ENCODE measurements around the gene RHOBTB1.
"Not testable (repeated sequence)": the region's sequence is repeated elsewhere in the genome, so short reads cannot be mapped to it uniquely, and the experiment has no call there.

The RHOBTB1 gene

DNA sequence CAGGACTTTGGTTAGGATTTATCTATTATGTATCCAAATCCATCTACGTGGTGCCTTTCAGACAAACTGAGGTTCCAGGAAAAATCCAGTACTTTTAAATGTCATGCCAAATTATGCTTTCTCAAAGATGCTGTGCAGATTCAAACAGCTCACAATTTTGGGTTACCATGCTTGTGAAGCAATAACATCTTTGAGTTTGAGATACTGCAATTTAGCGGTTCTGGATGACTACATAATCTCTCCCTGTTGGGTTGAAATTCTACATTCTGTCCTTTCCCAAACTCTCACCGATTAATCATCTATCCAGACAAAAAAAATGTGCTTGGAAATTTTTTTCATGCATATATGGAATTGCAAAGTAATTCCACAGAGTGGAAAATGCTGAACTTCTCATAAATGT lies 3.5 kb downstream of the RHOBTB1 start:
- DNase-seq: no peak

DNA sequence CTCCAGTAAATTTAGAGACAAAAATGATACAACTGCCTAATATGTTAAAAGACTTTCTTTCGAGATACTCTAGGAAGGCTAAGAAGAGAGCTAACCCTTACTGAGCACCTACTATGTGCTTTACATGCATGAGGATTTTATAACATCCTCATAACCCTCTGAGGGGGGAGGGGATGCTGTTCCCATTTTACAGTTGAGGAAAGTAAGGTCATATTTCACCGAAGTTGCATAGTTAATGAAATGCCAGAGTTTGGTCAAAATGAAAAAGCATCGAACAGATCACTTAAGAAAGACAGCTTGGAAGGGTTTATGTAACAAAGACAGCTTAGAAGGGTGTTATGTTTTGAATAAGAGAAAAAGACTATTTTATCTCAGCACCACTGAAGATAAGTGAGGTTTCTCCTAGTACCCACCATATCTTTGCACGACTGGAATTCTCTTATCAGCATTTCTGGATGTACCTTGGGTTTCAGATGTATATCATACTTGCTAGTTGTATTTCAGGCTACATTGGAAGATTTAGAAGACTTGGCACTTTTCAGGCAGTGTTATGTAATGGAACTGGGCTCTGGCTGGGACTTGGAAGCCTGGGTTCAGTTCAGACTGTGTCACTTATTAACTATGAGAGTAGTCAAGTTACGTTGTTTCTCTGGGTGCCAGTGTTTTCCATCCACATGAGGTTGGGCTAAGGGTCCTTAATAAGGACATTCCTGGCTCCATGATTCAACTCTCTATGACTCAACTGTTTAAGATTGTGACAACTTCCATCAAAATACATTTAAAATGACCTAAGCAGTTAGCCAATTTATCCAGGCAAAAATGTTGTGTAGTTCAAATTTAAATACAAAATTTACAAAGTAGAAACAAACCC lies 6.0 kb downstream of the RHOBTB1 start:
- no peak for DNase-seq

DNA sequence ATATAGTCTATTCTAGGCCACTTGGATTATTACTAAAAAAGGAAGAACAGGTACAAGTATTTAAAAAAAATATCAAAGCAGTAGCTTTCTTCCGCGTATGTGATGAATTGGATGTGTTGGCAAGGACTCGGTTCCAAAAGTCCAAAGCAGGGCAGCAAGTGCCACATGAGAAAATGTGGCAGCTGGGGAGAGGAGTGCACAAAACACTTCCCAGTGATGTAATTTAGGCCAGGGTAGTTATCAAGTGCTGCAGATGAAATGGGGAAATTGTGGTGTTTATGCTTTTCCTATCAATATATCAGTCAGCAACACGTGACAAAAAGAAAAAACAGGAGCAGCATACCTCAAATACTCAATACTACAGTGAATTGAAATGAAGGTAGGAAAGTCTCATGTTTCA lies 7.0 kb downstream of the RHOBTB1 start:
- DNase-seq: no peak

DNA sequence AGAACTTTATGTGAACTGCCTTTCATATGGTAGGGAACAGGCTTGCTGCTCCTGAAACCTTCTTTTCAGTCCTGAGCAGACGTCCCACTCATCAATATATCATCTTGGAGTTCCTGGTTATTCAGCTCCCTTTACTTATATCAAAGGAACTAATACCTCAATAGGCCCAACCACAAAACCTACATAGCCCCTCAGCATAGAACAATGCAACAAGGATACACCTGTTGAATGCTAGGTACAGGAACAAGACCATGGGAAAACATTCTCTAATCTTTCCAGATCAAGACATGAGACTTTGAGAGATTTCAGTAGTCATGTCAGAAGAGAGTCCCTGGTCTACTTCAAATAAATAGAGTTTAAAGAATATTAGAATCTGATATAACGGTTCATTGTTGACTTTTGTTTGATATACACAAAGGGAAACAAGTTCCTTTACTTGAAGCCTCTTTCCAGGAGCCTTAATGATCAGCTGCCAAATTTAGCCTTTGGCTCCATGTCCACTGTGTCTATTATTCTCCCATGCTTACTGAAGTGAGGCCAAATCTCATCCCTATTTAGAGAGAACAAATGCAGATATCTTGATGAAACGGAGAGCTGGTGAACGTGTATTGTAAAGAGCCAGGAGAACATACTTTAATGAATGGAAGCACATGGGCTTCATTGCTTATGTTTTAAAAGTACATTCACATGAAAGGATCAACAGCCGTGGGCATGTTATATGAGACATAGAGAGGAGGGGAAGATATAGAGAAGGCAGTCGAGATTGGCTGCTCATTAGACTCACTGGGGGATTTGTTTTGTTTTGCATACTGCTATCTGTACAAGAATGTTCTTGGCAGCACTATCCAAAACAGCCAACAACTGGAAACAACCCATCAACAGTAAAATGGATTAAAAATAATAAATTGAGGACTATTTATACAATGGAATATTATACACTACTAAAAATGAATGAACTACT lies 9.5 kb downstream of the RHOBTB1 start:
- DNase-seq: no peak

DNA sequence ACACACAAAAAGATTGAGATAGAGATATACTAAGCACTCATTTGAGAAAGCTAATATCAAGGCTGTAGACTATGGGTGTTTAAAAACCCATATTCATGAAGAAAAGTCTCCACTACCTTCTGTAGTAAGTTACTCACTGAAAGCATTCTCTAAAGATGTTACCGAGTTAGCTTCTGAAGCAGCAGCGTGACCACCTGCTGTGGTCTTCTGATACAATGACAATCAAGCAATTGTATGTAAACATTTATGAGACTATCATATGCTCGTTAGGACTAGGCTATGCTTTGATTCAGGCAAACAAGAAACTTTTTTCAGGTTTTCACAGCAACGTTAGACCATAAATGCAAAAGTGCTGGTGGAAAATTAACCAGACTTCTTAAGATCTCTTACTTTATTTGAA lies 11.2 kb downstream of the RHOBTB1 start:
- DNase-seq: no peak

DNA sequence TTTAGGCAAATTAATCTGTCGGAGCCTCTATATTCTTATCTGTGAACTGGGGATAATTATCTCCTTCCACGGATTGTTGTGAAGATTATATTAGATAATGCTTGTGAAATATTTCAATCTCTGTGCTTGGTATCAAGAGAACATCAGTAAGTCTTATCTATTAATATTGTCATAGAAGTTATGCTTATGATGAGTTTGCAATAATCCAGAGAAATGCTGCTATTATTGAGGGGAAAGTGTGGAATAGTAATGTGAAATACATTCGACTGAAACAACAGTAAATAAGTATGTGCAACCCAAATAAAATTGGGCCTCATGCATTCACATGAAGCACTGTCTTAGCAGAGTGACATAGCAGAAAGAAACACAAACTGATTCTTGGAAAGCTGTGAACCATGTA lies 13.7 kb downstream of the RHOBTB1 start:
- DNase-seq: no peak

DNA sequence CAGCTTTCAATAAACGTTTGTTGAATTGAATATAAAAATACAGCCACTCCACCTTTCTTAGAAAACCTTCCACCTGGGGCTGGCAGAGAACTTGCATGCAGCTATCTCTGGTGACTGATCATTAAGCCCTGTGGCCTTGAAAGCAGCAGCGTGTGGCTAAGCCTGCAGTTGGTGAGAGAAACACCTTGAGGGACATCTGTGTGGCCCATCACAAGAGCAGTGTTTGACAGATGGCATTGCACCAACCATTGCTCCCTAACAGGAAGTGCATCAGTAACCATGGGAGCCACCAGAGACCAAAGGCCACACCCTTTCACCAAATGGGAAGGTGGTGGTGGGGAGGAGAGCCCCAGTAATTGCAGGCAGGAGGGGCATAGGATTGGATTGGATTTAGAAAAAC lies 22.4 kb downstream of the RHOBTB1 start:
- no peak for DNase-seq

DNA sequence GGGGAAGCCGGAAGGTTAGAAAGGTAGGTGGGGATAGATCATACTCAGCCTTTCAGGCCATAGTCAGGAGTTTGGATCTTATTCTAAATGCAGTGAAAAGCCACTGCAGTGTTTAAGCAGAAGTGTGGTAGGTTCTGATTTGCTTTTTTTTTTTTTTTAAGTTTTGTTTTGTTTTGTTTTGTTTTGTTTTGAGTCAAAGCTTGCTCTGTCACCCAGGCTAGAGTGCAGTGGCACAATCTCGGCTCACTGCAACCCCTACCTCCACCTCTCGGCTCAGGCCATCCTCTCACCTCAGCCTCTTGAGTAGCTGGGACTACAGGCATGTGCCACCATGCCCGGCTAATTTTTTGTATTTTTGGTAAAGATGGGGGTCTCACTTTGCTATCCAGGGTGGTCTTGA lies 23.5 kb downstream of the RHOBTB1 start:
- no peak for DNase-seq

DNA sequence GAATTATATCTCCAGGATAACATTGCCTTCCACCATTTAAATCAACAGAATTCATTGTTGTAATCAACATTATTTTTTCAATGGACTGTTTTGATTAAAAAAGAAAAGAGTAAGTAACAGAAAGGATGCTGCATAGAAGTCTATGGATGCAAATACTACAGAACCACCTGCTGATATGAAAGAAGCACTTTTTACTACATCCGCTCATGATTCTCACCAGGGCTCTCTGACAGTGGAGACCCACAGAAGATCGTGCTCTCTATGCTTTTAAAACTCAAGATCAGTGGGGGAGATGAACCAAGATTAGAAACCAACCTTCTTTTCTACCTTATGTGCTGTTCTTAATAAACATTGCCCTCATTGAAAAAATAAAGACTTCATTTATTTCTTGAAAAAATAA lies 24.4 kb downstream of the RHOBTB1 start:
- no peak for DNase-seq

DNA sequence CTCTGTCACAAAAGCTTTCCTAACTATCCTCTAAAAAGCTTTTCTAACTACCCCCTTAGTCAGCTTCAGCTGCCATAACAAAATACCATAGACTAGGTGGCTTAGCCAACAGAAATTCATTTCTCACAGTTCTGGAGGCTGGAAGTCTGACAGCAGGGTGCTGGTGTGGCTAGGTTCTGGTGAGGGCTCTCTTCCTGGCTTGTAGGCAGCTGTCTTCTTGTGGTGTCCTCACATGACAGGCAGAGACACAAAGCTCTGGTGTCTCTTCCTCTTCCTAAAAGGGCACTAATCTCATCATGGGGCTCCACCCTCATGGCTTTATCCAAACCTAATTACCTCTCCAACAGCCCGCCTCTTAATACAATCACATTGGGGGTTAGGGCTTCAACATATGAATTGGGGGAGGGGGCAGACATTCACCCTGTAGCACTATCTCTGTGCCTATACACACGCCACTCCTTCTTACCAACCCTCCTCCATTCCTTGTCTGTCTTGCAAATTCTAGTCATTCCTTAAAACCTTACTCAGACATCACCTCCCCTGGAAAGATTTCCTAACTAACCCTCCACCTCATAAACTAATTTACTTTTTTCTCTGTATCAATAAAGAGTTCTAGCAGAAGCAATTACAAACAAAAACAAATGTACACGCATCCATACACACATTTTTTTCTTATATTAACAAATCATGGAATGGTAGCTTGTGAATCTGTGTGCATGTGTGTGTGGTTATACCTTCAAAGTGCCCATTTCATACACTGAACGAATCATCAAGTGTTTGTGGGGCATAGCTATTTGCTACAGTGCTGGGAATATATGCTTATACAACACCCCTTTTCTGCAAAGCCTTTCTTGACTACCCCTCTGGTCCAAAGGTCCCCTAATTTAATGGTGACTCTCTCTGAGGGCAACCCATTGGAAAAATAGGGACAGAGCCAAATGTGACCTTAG lies 26.4 kb downstream of the RHOBTB1 start:
- DNase-seq: no peak

DNA sequence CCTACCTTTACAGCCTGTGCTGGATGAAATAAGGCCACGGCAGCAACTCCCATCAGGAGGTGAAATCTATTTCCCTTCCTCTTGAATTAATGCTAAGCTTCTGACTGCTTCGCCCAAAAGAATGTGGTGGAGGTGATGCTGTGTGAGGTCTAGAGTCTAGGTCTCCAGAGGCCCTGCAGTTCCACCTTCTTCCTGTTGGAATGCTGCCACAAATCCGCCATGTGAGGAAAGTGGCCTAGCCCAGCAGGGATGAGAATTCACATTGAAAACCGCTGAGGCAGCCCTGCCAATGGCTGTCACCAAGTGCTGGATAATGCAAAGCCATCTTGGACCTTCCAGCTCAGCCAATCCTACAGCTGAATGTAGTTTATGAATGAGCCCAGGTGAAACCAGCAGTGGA lies 28.0 kb downstream of the RHOBTB1 start:
- DNase-seq: no peak

DNA sequence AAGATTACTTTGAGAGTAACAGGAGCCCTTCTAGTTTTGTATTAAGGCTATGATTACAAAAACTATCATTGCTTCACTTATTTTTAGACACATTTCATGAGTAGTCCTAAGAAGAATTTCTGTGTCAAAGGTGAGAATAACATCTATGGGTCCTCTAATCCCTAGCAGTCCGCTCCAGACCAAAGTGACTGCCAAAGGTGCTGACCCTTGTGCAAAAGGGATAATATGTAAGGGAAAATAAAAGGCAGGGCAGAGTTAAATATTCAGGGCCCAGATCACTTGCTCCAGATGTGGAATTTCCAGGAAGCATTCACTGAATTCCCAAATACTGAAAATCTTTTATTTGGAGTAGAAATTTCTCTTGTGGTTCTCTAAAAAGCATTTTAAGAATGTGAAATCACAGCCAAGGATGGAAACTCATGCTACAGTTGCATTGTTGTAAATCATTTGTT lies 29.3 kb downstream of the RHOBTB1 start:
- DNase-seq: no peak

DNA sequence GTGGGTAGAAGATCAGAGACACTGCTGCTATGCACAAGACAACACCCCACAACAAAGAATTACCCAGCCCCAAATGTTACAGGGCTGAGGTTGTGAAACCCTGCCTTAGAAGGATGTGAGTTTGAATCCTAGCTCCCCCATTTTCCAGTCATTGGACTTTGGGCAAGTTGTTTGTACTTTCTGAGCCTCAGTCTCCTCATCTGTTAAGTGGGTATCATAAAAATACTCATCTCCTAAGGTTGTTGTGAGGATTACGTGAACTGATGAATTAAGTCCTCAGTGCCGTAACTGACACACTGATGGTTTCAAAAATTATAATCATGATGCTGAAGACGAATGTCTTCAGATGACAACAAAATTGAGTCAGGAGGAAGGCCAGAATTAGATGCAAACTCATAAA lies 30.3 kb downstream of the RHOBTB1 start:
- no peak for DNase-seq

DNA sequence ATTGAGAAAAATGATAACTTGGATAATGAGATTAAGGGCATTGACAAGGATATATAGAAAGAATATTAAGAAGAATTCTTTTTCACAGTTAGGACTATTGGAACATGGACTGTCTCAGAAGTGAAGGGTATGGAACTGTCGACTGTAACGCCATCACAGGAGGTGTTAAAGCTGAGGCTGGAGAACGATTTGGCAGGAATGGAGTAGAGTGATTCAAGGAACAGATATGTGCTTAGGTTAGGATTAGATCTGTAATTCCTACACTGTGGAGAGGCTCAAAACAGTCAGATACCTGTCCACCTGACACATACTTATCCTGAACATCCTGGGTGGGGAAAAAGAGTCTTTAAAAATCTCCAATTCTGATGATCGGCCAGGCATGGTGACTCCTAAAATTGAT lies 30.9 kb downstream of the RHOBTB1 start:
- no peak for DNase-seq

DNA sequence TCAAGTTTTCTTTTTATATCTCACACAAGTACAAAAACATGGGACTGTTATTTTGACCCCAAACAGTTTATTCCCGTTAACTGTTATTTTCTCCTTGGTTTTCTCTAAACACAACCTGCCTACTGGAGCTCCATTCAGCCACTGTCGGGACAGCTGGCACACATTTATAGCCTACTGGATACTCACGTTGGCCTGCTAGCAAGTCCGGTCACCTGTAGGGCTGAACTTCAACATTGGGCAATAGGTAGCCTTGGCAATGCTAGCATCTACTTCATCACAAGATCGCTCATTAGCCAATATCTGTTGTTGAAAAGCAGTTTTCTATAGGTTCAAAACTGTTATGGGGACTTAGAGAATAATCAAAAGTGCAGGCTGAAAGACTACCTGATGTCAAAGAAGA lies 32.3 kb downstream of the RHOBTB1 start:
- no peak for DNase-seq

DNA sequence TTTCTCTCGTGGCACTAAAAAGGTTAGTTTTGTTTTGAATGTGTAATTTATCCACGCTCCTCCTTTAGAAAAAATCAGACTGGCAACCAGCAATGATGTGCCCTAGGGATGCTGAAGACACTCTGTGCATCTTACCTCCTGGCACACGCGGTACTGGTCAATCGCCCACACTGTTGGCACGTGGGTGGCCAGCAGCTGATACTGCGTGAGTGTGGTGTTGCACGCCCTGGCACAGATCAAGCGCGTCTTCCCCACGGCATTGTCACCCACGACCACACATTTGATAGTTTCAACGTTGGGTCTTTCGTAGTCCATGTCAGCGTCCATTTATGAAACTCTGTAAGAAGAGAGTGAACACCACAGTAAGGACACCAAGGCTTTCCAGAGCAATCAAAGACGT lies 32.8 kb downstream of the RHOBTB1 start:
- DNase-seq: no peak

DNA sequence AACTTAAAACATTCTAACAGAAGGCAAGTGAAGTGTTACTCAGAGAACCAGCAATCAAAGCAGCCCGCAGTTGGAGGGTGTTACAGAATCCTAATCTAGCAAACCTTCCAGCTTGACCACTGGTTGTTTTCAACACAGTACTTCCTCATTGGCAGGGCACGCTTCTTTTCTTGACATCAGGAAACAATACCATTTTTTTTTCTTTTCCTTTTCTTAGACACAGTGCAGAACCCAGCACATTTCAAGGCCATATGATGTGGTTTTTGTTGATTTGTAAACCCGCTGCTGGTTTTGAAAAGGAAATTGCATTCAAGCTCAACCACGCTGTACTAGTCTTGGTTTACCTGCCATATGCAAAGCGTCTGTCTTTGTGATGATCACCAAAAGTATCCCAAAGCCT lies 33.4 kb downstream of the RHOBTB1 start:
- no peak for DNase-seq

DNA sequence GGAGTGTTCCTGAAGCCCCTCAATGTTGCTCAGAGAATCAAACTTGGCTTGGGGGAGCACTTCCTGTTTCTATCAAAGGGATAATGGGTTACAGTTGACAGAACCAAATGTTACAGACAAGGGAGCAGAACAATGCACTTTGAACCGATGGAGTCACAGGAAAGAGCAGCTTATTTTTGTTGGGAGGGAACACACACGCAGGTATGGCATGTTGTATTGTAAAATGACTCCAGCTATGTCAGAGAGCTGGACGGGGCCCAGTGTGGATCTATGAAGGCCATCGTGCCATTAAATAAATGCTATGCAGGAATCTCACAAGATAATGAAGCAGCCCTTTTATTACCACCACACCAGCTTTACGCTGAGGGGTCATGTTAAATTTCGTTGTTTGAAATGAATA lies 35.1 kb downstream of the RHOBTB1 start:
- no peak for DNase-seq

DNA sequence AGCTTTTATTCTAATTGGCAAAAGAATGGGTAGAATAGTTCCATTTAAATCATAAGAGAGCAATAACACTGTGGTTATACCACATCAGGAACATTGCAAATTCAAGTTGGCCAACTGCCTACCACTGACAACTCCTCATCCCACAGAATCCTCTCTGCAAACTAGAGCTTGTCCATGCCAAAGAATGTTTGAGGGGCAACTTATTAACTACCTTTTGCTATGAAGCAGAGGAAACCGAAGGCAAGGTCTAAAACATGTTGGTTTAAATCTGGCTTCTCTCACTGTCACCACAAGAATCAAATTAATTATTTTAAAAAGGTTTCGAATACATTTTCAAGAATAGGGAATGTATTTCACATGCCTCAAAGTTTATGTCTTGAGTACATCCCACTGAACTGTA lies 36.0 kb downstream of the RHOBTB1 start:
- DNase-seq: no peak

DNA sequence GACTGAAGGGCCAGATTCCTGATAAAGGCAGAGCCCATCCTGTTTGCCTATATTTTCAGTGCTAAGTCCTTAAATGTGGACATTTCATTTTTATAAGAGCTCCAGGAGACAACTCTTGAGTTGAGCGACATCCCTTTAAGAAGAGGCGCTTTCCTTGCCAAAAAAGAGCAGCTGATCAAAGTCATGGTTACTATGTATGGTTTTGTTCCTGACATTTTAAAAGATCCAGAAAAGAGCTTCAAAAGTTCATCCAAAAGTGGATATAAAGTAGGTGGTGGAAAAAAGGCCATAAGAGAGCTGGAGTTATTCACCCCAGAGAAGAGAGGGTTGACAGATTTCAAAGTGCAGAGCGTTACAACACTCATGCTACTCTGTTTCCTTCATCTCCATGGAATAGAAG lies 36.7 kb downstream of the RHOBTB1 start:
- no peak for DNase-seq

DNA sequence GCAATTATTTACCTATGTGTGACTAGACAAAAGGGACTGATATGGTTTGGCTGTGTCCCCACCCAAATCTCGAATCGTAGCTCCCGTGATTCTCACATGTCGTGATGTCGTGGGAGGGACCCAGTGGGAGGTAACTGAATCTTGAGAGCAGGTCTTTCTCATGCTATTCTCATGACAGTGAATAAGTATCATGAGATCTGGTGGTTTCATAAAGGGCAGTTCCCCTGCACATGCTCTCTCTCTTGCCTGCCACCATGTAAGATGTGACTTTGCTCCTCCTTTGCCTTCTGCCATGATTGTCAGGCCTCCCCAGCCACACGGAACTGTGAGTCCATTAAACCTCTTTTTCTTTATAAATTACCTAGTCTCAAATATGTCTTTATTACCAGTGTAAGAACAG lies 37.2 kb downstream of the RHOBTB1 start:
- DNase-seq: not testable (repeated sequence)

DNA sequence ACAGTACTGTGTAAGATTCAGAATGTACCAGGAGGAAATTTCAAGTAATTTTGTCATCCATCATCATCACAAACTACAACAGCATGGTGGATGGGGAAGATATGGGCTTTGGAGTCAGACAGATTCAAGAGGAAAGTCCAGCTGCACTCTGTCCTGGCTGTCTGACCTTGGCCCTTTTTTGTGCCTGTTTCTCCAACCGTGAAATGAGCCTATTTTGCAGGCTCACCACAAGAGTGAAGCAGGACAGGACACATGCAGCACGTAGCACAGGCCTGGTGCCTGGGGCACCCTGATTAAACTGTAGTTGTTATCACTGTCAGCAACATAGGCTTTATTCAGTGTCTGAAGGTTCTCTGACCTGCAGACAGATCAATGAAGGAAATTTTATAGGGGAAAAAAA lies 37.6 kb downstream of the RHOBTB1 start:
- DNase-seq: no peak

DNA sequence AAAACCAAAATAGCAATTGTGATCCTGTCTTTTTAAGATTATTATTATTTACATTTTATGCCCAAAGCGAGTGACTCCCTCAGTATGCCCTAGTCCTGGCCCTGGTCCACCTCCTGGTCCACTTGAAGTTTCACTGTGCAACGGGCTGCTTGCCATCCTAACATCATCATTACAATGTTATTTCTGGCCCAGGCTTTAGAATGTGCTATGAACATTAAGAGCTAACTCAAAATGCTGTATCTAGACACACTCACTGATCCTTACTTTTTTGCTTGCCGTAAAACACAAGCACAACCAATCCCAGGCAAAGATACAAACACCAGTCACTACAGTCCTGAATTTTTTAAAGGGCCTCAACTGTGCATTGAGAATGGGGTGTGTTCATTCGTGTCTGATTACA lies 38.4 kb downstream of the RHOBTB1 start:
- DNase-seq: no peak

All from SHP77 treated with DMSO at 0.1 percent for 48 hours (cell line).